Endothelial cell of umbilical vein (primary cell): ENCODE measurements around the gene TSPAN9. TPM values are rescaled to one million over a fixed set of nuclear protein-coding genes. Genes with fewer than 3 reads are reported as not detected.

Experiments
- BruUV-seq: library from RNA; stranded (reverse); fragments of 400-500 nt; replicated peaks from 2 replicates; lab custom pipeline; 2021; lab: Mats Ljungman, UMichigan
- CTCF ChIA-PET: fragments of 300-600, 350-600 bp; sonication (Branson Sonifier 250); formaldehyde crosslinking; loops from one replicate; lab custom pipeline; 2021; ENCODE audit warnings: antibody characterized with exemption, inconsistent platforms; lab: Charles Lee
- POLR2A ChIA-PET: fragments of 300-600, 350-600 bp; sonication (Branson Sonifier 250); formaldehyde crosslinking; loops from one replicate; lab custom pipeline; 2021; ENCODE audit warnings: antibody characterized with exemption, inconsistent platforms; lab: Charles Lee
- DNase-seq: peaks from one replicate; pipeline ENCODE4 v3.0.0-alpha.2; 2011; ENCODE audit warnings: low read depth, low spot score
- FAIRE-seq: peaks from 2 replicates; lab custom pipeline; 2011; peaks lifted over from hg19 to GRCh38; lab: Jason Lieb, UNC
- H2AFZ ChIP-seq: 2 replicates; pipeline ENCODE4 v1.6.0; 2012; ENCODE audit warnings: low read depth, low read length, control low read depth, inconsistent platforms
- H3K27ac ChIP-seq: 2 replicates; pipeline ENCODE4 v1.5.1; 2011; ENCODE audit warnings: low read depth, mild to moderate bottlenecking, control low read depth, low read length, moderate library complexity; ENCODE audit not compliant: insufficient read depth
- H3K27me3 ChIP-seq, 2 experiments: 2 replicates each; pipeline versions ENCODE4 v1.6.0 to v1.6.1; 2011; ENCODE audit warnings: low read length in 2 of 2, mixed read lengths in 1 of 2; ENCODE audit not compliant: control insufficient read depth in 2 of 2, insufficient read depth in 2 of 2
- H3K36me3 ChIP-seq, 2 experiments: 2 replicates in 1 of 2; 3 replicates in 1 of 2; pipeline ENCODE4 v1.5.1; 2011; ENCODE audit warnings: low read length in 2 of 2, mild to moderate bottlenecking in 1 of 2, moderate library complexity in 1 of 2; ENCODE audit not compliant: control insufficient read depth in 2 of 2, insufficient read depth in 2 of 2; ENCODE audit errors: extremely low read depth in 1 of 2
- H3K4me1 ChIP-seq: 3 replicates; pipeline ENCODE4 v1.5.1; 2011; ENCODE audit warnings: mild to moderate bottlenecking, low read length; ENCODE audit not compliant: control insufficient read depth, insufficient read depth; ENCODE audit errors: extremely low read depth
- H3K4me2 ChIP-seq: 2 replicates; pipeline ENCODE4 v1.6.1; 2011; ENCODE audit warnings: low read length, control low read depth, mixed read lengths; ENCODE audit not compliant: insufficient read depth
- H3K4me3 ChIP-seq, 3 experiments: fragments of 200-600 bp in 1 of 3; sonication (generic), shearing (Covaris generic) in 1 of 3; replicated peaks in 1 of 3; 2 replicates each; pipeline ENCODE4 v1.5.1; 2011 to 2016; ENCODE audit warnings: control low read depth in 3 of 3, low read length in 3 of 3, mild to moderate bottlenecking in 2 of 3, inconsistent platforms in 1 of 3, low read depth in 1 of 3, moderate library complexity in 1 of 3; ENCODE audit not compliant: insufficient read depth in 1 of 3
- H3K79me2 ChIP-seq: 2 replicates; pipeline ENCODE4 v1.6.0; 2012; ENCODE audit warnings: low read length, inconsistent platforms; ENCODE audit not compliant: control insufficient read depth, insufficient read depth
- H3K9ac ChIP-seq: replicated peaks from 2 replicates; pipeline ENCODE3; 2011; ENCODE audit warnings: low read length, control low read depth; ENCODE audit not compliant: insufficient read depth; ENCODE audit errors: extremely low read depth
- H3K9me1 ChIP-seq: replicated peaks from 3 replicates; pipeline ENCODE4 v1.6.0; 2011; ENCODE audit warnings: mild to moderate bottlenecking, low read length; ENCODE audit not compliant: control insufficient read depth, insufficient read depth; ENCODE audit errors: extremely low read depth
- H3K9me3 ChIP-seq: replicated peaks from 2 replicates; pipeline ENCODE4 v1.5.1; 2012; ENCODE audit warnings: low read length, inconsistent platforms; ENCODE audit not compliant: control insufficient read depth, insufficient read depth
- H4K20me1 ChIP-seq: replicated peaks from 2 replicates; pipeline ENCODE3; 2011; ENCODE audit warnings: mild to moderate bottlenecking, low read length; ENCODE audit not compliant: control insufficient read depth, insufficient read depth; ENCODE audit errors: extremely low read depth
- EZH2 ChIP-seq: IDR thresholded peaks from 2 replicates; pipeline ENCODE4 v1.6.1; 2012; ENCODE audit warnings: borderline replicate concordance, low read depth, mild to moderate bottlenecking, moderate library complexity, low read length, inconsistent platforms; ENCODE audit not compliant: severe bottlenecking
- FOS ChIP-seq: IDR thresholded peaks from 2 replicates; pipeline ENCODE4 v1.6.1; 2011; ENCODE audit warnings: mild to moderate bottlenecking, low read length, moderate library complexity, borderline replicate concordance; ENCODE audit not compliant: insufficient read depth
- GATA2 ChIP-seq: IDR thresholded peaks from 2 replicates; pipeline ENCODE4 v1.7.0; 2011; ENCODE audit warnings: low read depth, mild to moderate bottlenecking, moderate library complexity, mixed read lengths, low read length; ENCODE audit not compliant: insufficient read length, insufficient read depth
- JUN ChIP-seq: IDR thresholded peaks from 2 replicates; pipeline ENCODE4 v1.6.1; 2011; ENCODE audit warnings: borderline replicate concordance, low read depth; ENCODE audit not compliant: insufficient read length, insufficient read depth
- MYC ChIP-seq: IDR thresholded peaks from one replicate; pipeline ENCODE4 v1.6.1; 2011; ENCODE audit warnings: mild to moderate bottlenecking, low read depth, low read length
- POLR2A ChIP-seq: IDR thresholded peaks from 2 replicates; pipeline ENCODE4 v1.6.1; 2012; ENCODE audit warnings: low read depth, mild to moderate bottlenecking, control low read depth, low read length
- POLR2AphosphoS5 ChIP-seq: IDR thresholded peaks from 2 replicates; pipeline ENCODE4 v1.6.1; 2012; ENCODE audit warnings: low read depth, mild to moderate bottlenecking, control low read depth, low read length, moderate library complexity; ENCODE audit not compliant: insufficient read depth
- dilution Hi-C: fragments of 300-500 bp; cut with MboI; formaldehyde crosslinking; loops from one replicate; pipeline ENCODE4 v1.15.0; 2019; ENCODE audit warnings: low sequenced_read_pairs; ENCODE audit not compliant: extremely low pct_ligation_motif_present
- intact Hi-C: fragments of 100-400 bp; cut with micrococcal nuclease; formaldehyde crosslinking; loops from one replicate; pipeline ENCODE4 v1.10.0; 2022
- polyA plus RNA-seq, 4 experiments: library from polyadenylated mRNA; depleted of rRNA in 3 of 4; stranded (reverse) in 3 of 4; unstranded in 1 of 4; fragments of >200 nt; gene quantifications; 2 replicates each; pipeline versions ENCODE4 v1.2.1 to v1.2.3, GENCODE V29; 2011 to 2012; ENCODE audit warnings: missing spikeins in 1 of 4
- total RNA-seq: library from RNA; stranded (reverse); gene quantifications from 2 replicates; pipeline ENCODE4 v1.2.3, GENCODE V29; 2021
- TF ChIP-seq, protein P1 (sequence below): IDR thresholded peaks from 2 replicates; pipeline ENCODE4 v1.6.1; 2011; ENCODE audit not compliant: insufficient read depth, insufficient read length
- TF ChIP-seq, protein P2 (sequence below), 2 donors: IDR thresholded peaks; 1 replicate in 1 of 2; 2 replicates in 1 of 2; pipeline ENCODE4 v1.5.1; 2011; ENCODE audit warnings: low read length in 2 of 2, mild to moderate bottlenecking in 2 of 2, moderate library complexity in 2 of 2, control low read depth in 1 of 2, inconsistent platforms in 1 of 2, low read depth in 1 of 2; ENCODE audit not compliant: insufficient read depth in 1 of 2; ENCODE audit errors: extremely low read depth in 1 of 2

Gene TSPAN9
- total and polyA plus RNA-seq, 2 donors (not counting 3 experiments of a cell fraction or from before 2014, with no cell fraction given), result 43.3 to 66.8 TPM

- no peaks in the 10 kb centered on the region for H4K20me1 ChIP-seq
- H2AFZ ChIP-seq, result no peak overlapping the region
- intact Hi-C loops, result no loop called here
- CTCF ChIA-PET, result interaction anchor here (1.4 to 1.6 kb wide), 2 partner anchors 13 to 15 kb away, joined by 4 to 5 read pairs; no protein-coding TSS in a partner anchor
- no peak overlapping the region for H3K4me2 ChIP-seq
- FAIRE-seq (no peak), DNase-seq (no peak)
- no peak overlapping the region for H3K9ac ChIP-seq
- H3K79me2 ChIP-seq, result no peaks in the 10 kb centered on the region
- no peak overlapping the region for H3K4me3 ChIP-seq
- H3K9me3 ChIP-seq, result no peaks in the 10 kb centered on the region
- no peak for TF ChIP-seq JUN
- TF ChIP-seq EZH2, result no peak
- TF ChIP-seq MYC, result no peak
- TF ChIP-seq, protein P1, sequence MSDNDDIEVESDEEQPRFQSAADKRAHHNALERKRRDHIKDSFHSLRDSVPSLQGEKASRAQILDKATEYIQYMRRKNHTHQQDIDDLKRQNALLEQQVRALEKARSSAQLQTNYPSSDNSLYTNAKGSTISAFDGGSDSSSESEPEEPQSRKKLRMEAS, result no peak
- TF ChIP-seq POLR2A, result no peak
- TF ChIP-seq GATA2, result no peak
- TF ChIP-seq, protein P2, sequence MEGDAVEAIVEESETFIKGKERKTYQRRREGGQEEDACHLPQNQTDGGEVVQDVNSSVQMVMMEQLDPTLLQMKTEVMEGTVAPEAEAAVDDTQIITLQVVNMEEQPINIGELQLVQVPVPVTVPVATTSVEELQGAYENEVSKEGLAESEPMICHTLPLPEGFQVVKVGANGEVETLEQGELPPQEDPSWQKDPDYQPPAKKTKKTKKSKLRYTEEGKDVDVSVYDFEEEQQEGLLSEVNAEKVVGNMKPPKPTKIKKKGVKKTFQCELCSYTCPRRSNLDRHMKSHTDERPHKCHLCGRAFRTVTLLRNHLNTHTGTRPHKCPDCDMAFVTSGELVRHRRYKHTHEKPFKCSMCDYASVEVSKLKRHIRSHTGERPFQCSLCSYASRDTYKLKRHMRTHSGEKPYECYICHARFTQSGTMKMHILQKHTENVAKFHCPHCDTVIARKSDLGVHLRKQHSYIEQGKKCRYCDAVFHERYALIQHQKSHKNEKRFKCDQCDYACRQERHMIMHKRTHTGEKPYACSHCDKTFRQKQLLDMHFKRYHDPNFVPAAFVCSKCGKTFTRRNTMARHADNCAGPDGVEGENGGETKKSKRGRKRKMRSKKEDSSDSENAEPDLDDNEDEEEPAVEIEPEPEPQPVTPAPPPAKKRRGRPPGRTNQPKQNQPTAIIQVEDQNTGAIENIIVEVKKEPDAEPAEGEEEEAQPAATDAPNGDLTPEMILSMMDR (IDR thresholded peaks at IDR 0.05; ENCODE audit: extremely low read depth in 1 of 2, insufficient read depth in 1 of 2, low read depth in 1 of 2, low read length in 2 of 2), result no peak
- no peak for TF ChIP-seq POLR2AphosphoS5
- TF ChIP-seq FOS, result no peak
- no TSS peak for BruUV-seq
- no peaks in the 10 kb centered on the region for H3K4me1 ChIP-seq
- H3K9me1 ChIP-seq, result no peaks in the 10 kb centered on the region
- no peak overlapping the region for H3K27ac ChIP-seq
- POLR2A ChIA-PET, result no interaction called here
- H3K36me3 ChIP-seq, result no peaks in the 10 kb centered on the region
- dilution Hi-C loops, result no loop called here
- peaks cover 0 to 2% of the 10 kb centered on the region in 2 experiments for H3K27me3 ChIP-seq
Measured at GRCh38 chr12:3329361-3329760, 252.2 kb downstream of the TSPAN9 start.
